ENCODE data around the gene MSMB.
A peak's percentile ranks its signal among the peaks of the same experiment; 100 is the strongest.

Gene MSMB

GRCh38 chr10:46031648-46032532 lies 14.2 kb downstream of the MSMB start:
- DNase-seq: no peak

- DNase-seq: peak; percentile 95 to 96
Measured at GRCh38 chr10:46030091-46030937, 15.8 kb downstream of the MSMB start, which contains the start of gene NCOA4. Gene NCOA4, minus strand, starts transcription at chr10:46030623. Its CDS starts 13,943 bp downstream, at chr10:46016680.

GRCh38 chr10:46029461-46030030 lies 16.5 kb downstream of the MSMB start:
- DNase-seq: no peak

- DNase-seq: peak in 1 of 2 experiments; percentile 16
Measured at GRCh38 chr10:46028584-46029460, 17.2 kb downstream of the MSMB start.

- DNase-seq: no peak
Measured at GRCh38 chr10:46026106-46026505, 20.0 kb downstream of the MSMB start.

- no peak for DNase-seq
Measured at GRCh38 chr10:46025406-46025805, 20.7 kb downstream of the MSMB start.

- DNase-seq: no peak
Measured at GRCh38 chr10:46024948-46025347, 21.1 kb downstream of the MSMB start.

GRCh38 chr10:46022978-46023702 lies 22.9 kb downstream of the MSMB start:
- peak; percentile 54 to 61 for DNase-seq

GRCh38 chr10:46020344-46020657 lies 25.8 kb downstream of the MSMB start:
- no peak for DNase-seq

- no peak for DNase-seq
Measured at GRCh38 chr10:46019569-46020343, 26.3 kb downstream of the MSMB start.

GRCh38 chr10:46019177-46019528 lies 26.9 kb downstream of the MSMB start:
- DNase-seq: no peak

GRCh38 chr10:46018453-46019176 lies 27.5 kb downstream of the MSMB start:
- DNase-seq: no peak

- no peak for DNase-seq
Measured at GRCh38 chr10:46017733-46018132, 28.3 kb downstream of the MSMB start.

- DNase-seq: no peak
Measured at GRCh38 chr10:46016811-46017210, 29.3 kb downstream of the MSMB start.

- DNase-seq: no peak
Measured at GRCh38 chr10:46016190-46016589, 29.9 kb downstream of the MSMB start.

GRCh38 chr10:46014683-46015405 lies 31.2 kb downstream of the MSMB start:
- no peak for DNase-seq

GRCh38 chr10:46014206-46014605 lies 31.9 kb downstream of the MSMB start:
- DNase-seq: no peak

GRCh38 chr10:46012746-46013145 lies 33.3 kb downstream of the MSMB start:
- DNase-seq: no peak

- no peak for DNase-seq
Measured at GRCh38 chr10:46006219-46006618, 39.9 kb downstream of the MSMB start.

GRCh38 chr10:46005383-46005782 lies 40.7 kb downstream of the MSMB start:
- DNase-seq: no peak

Data from activated CD4-positive, alpha-beta T cell treated with anti-CD3 and anti-CD28 coated beads, Interleukin-2, amount 50 U/mL, for 4 hours (primary cell).